DOHH2 (cell line): ENCODE measurements around the gene SEMA5A.

Experiments
- EZH2phosphoT487 ChIP-seq: fragments of 200-600 bp; sonication (generic); IDR thresholded peaks from 2 replicates; pipeline ENCODE4 v1.6.1; 2017; ENCODE audit warnings: borderline replicate concordance, mild to moderate bottlenecking, antibody characterized with exemption, low read length, moderate library complexity, mixed read lengths
- TF ChIP-seq, protein P1 (sequence below): fragments of 200-600 bp; sonication (generic); IDR thresholded peaks from one replicate; pipeline ENCODE4 v1.5.1; 2014; ENCODE audit warnings: antibody characterized with exemption, mild to moderate bottlenecking, low read depth, low read length; ENCODE audit not compliant: poor library complexity, severe bottlenecking

DNA sequence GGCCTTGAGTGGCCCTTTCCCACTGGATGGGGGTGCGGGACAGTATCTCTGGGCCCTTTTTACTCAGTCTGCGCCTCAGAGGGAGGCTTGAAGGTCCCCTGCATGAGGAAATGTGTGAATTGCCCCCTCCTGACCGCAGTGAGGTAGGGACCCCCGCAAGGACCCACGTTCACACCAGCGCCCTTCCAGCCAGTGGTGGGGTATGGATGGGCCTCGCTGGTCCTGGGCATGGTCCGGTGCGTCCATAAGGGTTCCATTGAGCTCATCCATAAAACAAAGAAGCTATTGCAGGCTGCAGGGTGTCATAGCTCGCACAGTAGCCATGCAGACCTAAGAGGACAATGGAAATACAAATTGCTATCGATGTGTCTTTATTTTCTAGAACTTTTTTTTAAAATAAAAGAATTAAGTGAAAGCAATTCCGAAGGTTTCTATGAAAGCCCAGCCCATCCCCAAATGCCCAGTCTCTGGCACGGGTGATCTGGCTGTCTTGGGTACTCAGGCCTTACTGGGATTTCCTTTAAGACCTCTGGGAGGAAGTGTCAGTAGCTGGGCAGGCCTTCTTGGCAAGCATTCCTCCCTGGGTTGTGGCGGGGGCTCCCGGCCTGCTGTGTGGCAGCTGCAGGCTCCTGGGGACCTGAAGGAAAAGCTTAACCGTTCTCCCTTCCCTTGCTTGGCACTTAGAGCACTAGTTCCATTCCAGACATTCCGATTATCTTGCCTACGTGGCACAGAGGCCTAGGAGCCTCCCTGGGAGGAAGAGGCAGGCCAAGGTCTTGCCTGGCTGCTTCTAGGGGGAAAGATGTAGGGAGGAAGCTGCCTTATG lies 1.5 kb upstream of the SEMA5A start:
- TF ChIP-seq, protein P1, sequence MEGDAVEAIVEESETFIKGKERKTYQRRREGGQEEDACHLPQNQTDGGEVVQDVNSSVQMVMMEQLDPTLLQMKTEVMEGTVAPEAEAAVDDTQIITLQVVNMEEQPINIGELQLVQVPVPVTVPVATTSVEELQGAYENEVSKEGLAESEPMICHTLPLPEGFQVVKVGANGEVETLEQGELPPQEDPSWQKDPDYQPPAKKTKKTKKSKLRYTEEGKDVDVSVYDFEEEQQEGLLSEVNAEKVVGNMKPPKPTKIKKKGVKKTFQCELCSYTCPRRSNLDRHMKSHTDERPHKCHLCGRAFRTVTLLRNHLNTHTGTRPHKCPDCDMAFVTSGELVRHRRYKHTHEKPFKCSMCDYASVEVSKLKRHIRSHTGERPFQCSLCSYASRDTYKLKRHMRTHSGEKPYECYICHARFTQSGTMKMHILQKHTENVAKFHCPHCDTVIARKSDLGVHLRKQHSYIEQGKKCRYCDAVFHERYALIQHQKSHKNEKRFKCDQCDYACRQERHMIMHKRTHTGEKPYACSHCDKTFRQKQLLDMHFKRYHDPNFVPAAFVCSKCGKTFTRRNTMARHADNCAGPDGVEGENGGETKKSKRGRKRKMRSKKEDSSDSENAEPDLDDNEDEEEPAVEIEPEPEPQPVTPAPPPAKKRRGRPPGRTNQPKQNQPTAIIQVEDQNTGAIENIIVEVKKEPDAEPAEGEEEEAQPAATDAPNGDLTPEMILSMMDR: no peak
- no peak for TF ChIP-seq EZH2phosphoT487
